Retinal pigment epithelial cell (primary cell): ENCODE measurements around the gene WFDC12.

ENCODE experiments used
- DNase-seq: peaks from one replicate; pipeline ENCODE4 v3.0.0-alpha.2; 2010; ENCODE audit warnings: low read depth
- H3K4me3 ChIP-seq: 2 replicates; pipeline ENCODE4 v1.5.1; 2011; ENCODE audit warnings: mild to moderate bottlenecking, low read length, control low read depth, moderate library complexity
- CTCF ChIP-seq: conservative IDR thresholded peaks from 2 replicates; pipeline ENCODE4 v1.5.1; 2011; ENCODE audit warnings: low read depth, low read length, control low read depth, inconsistent platforms

Gene WFDC12

GRCh38 chr20:45138561-45139300 is 14.5 kb upstream of the WFDC12 start:
- peak; percentile 63 for TF ChIP-seq CTCF
- no peak for DNase-seq
- H3K4me3 ChIP-seq, result no peak overlapping the region

DNA sequence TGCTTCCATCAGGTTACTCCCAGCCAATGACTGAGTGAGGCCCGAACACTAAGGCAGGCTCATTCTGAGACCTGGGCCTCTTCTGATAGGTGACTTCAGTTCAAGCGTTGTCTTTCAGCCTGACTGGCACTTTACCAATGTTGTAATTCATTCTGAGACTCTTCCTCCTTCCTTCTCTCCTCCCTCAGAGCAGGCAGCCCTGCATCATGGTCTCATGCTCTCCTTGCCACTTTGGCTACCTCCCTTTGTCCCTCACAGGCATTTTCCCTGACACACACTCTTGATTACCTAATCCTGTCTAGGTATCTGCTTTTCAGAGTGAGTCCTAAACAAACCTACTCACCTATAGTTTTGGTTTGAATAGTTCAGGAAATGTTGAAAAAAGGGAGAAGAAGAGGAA is 12.6 kb upstream of the WFDC12 start:
- no peak for TF ChIP-seq CTCF
- no peak overlapping the region for H3K4me3 ChIP-seq
- DNase-seq, result no peak

DNA sequence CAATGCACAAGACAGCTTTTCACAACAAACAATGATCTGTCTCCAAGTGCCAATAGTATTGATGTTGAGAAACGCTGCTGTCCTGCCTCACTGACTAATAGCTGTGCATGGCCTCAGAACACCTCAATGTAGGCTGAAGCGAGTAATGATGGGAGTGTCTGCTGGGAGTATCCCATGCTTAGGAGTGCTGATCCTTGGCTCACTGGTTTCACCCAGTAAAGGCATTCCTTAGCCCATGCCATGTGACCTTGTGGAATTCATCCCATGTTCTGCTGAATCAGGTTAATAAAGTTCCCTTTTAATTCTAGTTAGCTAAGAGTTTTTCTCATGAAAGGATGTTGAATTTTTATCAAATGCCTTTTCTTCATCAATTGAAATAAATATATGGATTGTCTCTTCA is 3.8 kb upstream of the WFDC12 start:
- DNase-seq, result peak; percentile 36
- H3K4me3 ChIP-seq, result no peak overlapping the region
- TF ChIP-seq CTCF, result no peak

DNA sequence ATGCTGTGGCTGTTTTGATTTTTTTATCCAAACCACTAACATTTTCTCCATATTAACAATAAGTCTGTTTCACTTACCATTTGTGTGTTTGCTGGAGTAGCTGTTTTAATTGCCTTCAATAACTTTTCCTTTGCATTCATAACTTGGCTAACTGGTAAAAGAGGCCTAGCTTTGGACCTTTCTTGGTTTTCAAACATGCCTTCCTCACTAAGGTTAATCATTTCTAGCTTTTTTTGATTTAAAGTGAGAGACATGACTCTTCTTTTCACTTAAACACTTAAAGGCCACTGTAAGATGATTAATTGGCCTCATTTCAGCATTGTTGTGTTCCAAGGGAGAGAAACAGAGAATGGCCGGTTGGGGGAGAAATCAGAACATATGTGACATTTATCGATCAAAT is 2.9 kb downstream of the WFDC12 start:
- no peak for DNase-seq
- TF ChIP-seq CTCF, result no peak
- no peak overlapping the region for H3K4me3 ChIP-seq

- no peak for DNase-seq
- TF ChIP-seq CTCF, result no peak
- no peak overlapping the region for H3K4me3 ChIP-seq
These were observed 4.6 kb downstream of the WFDC12 start for GRCh38 chr20:45119556-45120266.

GRCh38 chr20:45118028-45118427 is 6.2 kb downstream of the WFDC12 start:
- DNase-seq, result no peak
- no peak overlapping the region for H3K4me3 ChIP-seq
- peak; percentile 8 for TF ChIP-seq CTCF

DNA sequence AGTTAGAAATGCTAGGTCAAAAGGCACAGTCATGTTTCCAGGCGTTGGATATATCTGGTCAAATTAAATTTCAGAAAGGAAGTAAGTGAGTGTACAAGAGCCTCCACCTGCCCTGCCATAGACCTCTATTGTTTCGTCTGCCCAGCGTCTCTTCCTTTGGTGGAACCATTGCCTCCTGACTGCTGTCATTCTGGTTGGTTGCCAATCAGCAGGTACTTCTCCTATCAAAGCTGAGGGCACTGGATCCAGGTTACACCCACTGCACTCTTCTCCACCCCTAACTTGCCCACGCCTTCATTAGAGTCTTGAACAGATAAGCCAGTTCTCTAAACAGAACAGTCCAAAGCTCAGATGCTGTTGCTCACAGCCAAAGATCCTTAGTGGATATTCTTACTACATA is 6.7 kb downstream of the WFDC12 start:
- DNase-seq, result no peak
- no peak overlapping the region for H3K4me3 ChIP-seq
- no peak for TF ChIP-seq CTCF
